Activated naive CD8-positive, alpha-beta T cell treated with anti-CD3 and anti-CD28 coated beads, Interleukin-2, amount 50 U/mL, for 16 hours (primary cell): ENCODE measurements around the gene RNF34.
A peak's percentile ranks its signal among the peaks of the same experiment; 100 is the strongest.

Experiments used
- DNase-seq: peaks from one replicate; pipeline ENCODE4 v3.0.0-alpha.2; 2020; ENCODE audit warnings: low read depth, low spot score

RNF34 gene

GRCh38 chr12:121390856-121391255, 9.1 kb upstream of the RNF34 start:
- DNase-seq, result no peak

DNA sequence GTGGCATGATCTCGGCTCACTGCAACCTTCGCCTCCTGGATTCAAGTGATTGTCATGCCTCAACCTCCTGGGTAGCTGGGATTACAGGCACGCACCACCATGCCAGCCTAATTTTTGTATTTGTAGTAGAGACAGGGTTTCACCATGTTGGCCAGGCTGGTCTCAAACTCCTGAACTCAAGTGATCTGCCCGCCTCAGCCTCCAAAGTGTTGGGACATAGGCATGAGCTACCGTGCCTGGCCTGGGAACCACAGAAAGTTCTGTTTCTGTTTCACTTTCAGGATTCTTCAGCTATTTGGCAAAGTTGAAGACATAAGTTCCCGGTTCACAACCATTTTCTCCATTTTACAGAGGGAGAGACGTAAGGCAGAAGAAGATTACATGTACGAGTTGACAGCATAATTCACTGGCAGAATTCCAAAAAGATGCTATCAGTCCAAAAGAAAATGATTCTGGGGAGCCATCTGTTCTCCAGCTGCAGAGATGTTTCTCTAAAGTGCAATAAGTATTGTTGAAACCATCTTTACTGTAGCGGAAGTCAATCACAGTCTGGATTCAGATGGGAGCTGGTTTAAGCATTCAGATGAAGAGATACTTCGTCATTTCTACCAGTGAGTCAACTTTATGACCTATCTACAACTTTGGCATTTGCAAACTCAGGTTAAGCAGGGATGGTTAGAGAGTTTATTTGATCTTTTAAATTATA, 8.1 kb upstream of the RNF34 start:
- no peak for DNase-seq

DNA sequence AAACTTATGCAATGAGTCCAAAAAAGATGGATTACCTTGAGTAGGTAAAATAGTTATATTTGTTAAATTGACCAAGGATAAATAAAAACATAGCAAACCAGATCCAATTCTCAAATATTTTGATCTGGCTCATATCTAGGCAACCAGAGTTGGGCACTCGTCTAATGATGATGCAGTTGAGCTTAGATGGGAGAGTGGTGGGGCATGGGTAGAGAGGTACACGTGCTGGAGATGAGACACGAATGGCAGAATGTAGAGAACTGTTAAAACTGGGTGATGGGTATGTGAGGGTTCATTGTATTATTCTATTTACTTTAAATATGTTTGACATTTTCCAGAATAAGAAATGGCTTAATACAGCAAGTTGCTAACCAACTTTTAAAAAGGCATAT, 7.6 kb upstream of the RNF34 start:
- DNase-seq, result no peak

DNA sequence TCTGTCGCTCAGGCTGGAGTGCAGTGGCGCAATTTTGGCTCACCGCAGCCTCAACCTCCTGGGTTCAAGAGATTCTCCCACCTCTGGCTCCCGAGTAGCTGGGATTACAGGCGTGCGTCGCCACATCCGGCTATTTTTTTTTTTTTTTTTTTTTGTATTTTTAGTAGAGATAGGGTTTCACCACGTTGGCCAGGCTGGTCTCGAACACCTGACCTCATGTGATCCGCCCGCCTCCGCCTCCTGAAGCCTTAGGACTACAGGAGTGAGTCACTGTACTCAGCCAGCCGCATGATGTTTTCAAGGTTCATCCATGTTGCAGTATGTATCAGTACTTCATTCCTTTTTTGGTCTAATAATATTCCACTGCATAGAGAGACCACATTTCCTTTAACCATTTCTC, 2.4 kb upstream of the RNF34 start:
- DNase-seq, result no peak

- no peak for DNase-seq
Observed at GRCh38 chr12:121398355-121398754, 1.6 kb upstream of the RNF34 start.

- DNase-seq, result peak; percentile 13
Observed at GRCh38 chr12:121400332-121401139, 618 bp downstream of the RNF34 start.

DNA sequence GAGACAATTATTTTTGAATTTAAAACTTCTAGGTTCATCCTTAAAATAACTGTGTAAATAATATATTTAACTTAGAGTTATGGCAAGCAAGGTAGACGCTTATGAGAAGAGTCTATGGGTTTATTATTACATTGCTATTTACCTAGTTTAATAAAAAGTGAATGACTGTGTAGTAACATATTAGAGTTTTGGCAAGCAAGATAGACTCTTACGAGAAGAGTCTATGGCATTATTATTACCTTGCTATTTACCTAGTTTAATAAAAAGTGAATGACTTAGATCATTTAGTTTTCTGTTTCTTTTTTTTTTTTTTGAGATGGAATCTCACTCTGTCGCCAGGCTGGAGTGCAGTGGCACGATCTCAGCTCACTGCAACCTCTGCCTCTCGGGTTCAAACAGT, 3.8 kb downstream of the RNF34 start:
- DNase-seq, result no peak

DNA sequence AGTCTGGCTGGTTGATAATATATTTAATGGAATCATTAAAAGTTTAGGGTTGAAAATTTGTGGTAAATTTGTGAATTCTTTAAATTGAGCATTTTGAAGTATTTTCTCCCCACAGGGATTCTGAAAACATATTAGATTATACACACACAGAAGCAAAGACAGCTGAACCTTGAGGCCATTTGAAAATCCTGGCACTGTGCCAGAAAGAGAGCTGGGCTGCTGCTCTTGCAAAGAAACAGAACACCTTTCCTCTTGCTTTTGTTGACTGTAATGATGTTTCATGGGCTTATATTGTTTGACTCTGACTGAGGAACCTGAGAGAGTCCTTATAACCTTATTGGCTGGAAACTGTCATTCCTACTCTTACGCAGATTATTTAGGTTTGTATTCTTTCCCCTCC, 4.8 kb downstream of the RNF34 start:
- DNase-seq, result no peak

GRCh38 chr12:121405211-121405610, 5.3 kb downstream of the RNF34 start:
- DNase-seq, result no peak

DNA sequence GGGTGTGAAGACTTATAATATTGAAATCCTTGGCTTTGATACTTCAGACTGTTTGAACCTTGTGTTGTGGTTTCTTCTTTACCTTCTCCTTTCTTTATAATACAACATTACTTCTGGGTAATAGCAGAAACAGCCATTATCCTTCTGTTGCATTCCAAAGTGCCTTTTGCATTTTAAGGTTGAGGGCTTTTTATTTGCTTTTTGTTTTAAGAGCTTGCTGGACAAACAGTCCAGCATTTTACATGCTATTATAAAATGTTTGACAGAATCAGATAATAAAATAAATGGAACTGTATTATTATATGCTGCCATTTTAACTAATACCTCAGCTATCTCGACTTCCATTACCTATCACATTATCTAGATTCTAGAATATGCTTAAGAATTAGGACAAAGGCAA, 14.0 kb downstream of the RNF34 start:
- DNase-seq, result no peak

DNA sequence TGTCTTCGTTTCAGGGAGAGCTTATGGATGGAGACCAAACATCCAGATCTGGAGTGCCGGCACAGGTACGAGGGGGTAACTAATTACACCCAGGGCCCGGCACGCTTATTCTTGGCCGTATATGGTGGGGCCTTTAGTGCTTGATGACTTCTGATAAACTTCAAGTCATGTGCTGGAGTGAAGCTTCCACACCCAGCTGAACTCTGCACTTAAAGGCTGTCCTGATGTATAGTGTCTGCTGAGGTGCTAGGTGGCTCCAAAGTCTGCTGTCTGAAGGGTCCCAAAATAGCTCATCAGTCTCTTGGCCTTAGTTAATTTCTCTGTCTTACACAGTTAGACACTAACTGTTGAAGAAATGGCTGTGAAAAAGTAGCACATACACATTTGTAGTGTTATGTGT, 17.9 kb downstream of the RNF34 start:
- no peak for DNase-seq

DNA sequence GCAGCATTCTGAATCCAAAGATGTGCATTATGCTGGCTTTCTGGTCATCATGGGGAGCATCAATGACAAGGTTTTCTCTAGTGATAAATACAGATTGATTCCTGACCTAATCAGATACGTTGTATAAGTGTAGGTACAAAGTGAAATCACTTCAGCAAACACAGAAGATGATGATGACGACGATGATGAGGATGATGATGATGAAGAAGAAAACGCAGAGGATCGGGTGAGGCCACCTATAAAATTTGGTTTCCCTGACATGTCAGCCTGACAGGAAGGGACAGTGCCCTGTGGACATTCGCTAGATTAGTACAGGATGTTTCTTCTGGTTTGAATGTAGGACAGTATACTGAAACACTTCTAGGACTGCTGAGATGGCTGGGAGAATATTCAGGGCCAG, 20.2 kb downstream of the RNF34 start:
- no peak for DNase-seq

- DNase-seq, result no peak
Observed at GRCh38 chr12:121423253-121423652, 23.3 kb downstream of the RNF34 start.

GRCh38 chr12:121423682-121424623, 24.0 kb downstream of the RNF34 start:
- no peak for DNase-seq

DNA sequence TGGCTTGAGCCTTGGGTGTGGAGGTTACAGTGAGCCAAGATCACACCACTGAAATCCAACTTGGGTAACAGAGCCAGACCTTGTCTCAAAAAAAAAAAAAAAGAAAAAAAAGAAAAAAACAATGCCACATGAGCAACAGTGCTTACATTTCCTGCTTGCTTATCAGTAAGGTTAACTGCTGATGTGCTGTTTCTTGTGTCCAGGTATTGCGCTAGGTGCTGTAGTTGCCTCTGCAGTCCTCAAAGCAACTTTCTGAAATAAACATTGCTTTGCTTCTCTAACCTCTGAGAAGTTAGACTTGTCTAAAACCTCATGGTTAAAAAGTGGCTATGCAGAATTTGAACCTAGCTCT, 24.7 kb downstream of the RNF34 start:
- DNase-seq, result no peak

DNA sequence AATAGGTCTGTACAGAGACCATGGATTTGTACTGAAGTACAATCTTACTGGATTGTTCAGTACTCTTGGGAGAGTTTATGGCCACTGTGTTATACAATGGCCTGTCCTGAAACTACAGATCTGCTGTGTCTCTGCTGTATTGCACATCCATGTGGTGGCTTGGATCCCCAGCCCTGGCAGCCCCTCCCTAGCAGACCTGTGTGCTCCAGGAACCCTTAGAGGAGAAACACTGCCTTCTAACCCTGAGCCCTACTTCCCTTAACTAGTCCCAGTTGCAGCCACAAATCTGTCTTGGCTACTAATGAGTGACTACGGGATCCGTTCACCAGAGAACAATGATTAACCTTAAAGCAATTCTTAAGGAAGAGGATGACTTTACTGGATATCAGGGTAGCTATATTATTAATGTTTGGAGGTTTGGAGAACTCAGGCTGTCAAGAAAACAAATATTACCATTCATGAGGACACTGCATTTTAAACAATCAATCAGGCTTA, 27.7 kb downstream of the RNF34 start:
- DNase-seq, result no peak

GRCh38 chr12:121428883-121429282, 29.0 kb downstream of the RNF34 start:
- no peak for DNase-seq

DNA sequence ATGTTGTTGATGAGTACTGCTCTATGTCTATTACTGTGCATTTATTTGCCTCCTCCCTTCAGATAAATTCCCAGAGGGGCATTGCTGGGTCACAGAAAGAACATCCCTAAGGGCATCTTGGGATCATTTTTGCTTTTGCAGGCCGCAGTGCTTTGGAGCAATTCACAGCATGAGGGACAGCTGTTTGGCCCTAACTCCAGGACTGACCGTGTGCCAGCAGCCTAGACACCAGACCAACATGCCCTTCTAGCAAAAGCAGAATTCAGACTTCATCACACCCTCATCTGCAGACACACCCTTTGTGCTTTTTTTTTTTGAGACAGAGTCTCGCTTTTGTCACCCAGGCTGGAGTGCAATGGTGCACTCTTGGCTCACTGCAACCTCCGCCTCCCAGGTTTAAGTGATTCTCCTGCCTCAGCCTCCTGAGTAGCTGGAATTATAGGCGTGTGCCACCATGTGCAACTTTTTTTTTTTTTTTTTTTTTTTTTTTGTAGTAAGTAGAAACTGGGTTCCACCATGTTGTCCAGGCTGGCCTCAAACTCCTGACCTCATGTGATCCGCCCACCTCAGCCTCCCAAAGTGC, 31.0 kb downstream of the RNF34 start:
- DNase-seq, result no peak

GRCh38 chr12:121432740-121433480, 33.0 kb downstream of the RNF34 start:
- DNase-seq, result no peak

DNA sequence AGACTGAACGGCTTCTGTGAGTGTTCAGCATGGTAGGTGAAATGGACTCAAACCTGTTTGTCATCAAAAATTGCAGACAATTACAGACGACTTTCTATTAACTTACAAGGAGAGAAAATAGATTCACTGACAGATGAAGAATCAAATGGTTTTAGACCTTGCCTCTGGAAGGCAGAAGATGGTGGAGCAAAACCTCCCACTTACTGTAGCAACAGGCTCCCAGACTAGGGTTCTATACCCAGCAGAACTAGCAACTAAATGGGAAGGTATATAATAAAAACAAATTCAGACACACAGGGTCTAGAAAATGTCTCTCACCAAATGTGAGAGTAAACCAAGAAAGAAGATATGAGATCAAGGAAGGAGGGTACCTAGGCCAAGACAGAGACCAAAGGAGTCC, 36.8 kb downstream of the RNF34 start:
- DNase-seq, result no peak

DNA sequence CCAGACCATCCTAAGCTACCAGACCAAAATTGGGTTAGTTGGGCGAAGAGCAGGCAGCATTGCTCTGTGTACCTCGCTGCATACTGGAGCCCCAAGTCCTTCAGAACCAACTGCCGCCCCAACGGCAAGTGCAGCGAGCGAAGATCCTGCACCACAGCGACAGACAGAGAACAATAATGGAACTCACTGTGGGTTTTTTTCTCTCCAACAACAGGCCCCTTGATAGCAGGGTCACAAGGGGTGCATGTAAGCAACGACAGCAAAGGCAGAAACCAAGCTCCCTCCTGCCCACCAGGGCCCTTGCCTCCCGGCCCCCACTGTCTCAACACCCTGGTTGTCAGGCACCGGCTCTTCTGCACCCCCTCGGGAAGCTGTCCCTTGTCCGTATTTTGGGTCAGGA, 39.0 kb downstream of the RNF34 start:
- DNase-seq, result no peak
